ENCODE data around the gene TTLL12. TPM values are rescaled to one million over a fixed set of nuclear protein-coding genes. Genes with fewer than 3 reads are reported as not detected.

TTLL12 gene
- total RNA-seq, 4 donors from 2014 or later = 20.0 to 35.2 (median 28.6) TPM

GRCh38 chr22:43232445-43232844, 45.5 kb upstream of the TTLL12 start:
- WGBS, 2 donors = 61 to 76% methylated on average over 8 of the region's 8 CpGs
- no peak overlapping the region for H3K4me3 ChIP-seq (replicated peaks in 1 of 3)
- no peak overlapping the region for H3K27ac ChIP-seq
- intact Hi-C loops (cut with DNase I) = loop anchor here (5.0 kb wide), 1 partner anchor 115 kb away; no protein-coding TSS in a partner anchor
- no peak for TF ChIP-seq POLR2A (IDR thresholded peaks at IDR 0.05)
- TF ChIP-seq CTCF (IDR thresholded peaks at IDR 0.05) = no peak
- H3K9me3 ChIP-seq = no peaks in the 10 kb centered on the region
- no peaks in the 10 kb centered on the region for H3K36me3 ChIP-seq
- no peaks in the 10 kb centered on the region for H3K27me3 ChIP-seq
- peaks cover 22 to 23% of the 10 kb centered on the region in 2 donors for H3K4me1 ChIP-seq
- no peak for DNase-seq

GRCh38 chr22:43231724-43232034, 44.7 kb upstream of the TTLL12 start:
- no peaks in the 10 kb centered on the region for H3K27me3 ChIP-seq
- 67% methylated on average over 14 of the region's 15 CpGs; no CpG with 5 or more reads in 1 of the 2 donors for WGBS, 2 donors
- no peak for DNase-seq
- peaks cover 15% of the 10 kb centered on the region in 2 donors for H3K4me1 ChIP-seq
- H3K4me3 ChIP-seq (replicated peaks in 1 of 3) = no peak overlapping the region
- no peaks in the 10 kb centered on the region for H3K36me3 ChIP-seq
- no peak for TF ChIP-seq CTCF (IDR thresholded peaks at IDR 0.05)
- TF ChIP-seq POLR2A (IDR thresholded peaks at IDR 0.05) = no peak
- intact Hi-C loops (cut with DNase I) = loop anchor here (5.0 kb wide), 1 partner anchor 116 kb away; no protein-coding TSS in a partner anchor
- H3K9me3 ChIP-seq = no peaks in the 10 kb centered on the region
- H3K27ac ChIP-seq = no peak overlapping the region

GRCh38 chr22:43230971-43231723, 44.2 kb upstream of the TTLL12 start:
- Histone ChIP-seq H3K36me3 (no peaks in the 10 kb centered on the region), H3K9me3 (no peaks in the 10 kb centered on the region), H3K27ac (no peak overlapping the region), H3K4me3 (replicated peaks in 1 of 3) (no peak overlapping the region), H3K4me1 (peaks cover 9 to 10% of the 10 kb centered on the region in 2 donors), H3K27me3 (no peaks in the 10 kb centered on the region)
- TF ChIP-seq CTCF (IDR thresholded peaks at IDR 0.05) (peak; percentile 75 to 95 (median 82)), POLR2A (IDR thresholded peaks at IDR 0.05) (no peak)
- DNase-seq = peak; percentile 56 to 65
- 10 to 22% methylated on average over 16 to 19 of the region's 23 CpGs for WGBS, 2 donors
- intact Hi-C loops (cut with DNase I) = loop anchor here (5.0 kb wide), 1 partner anchor 116 kb away; no protein-coding TSS in a partner anchor

GRCh38 chr22:43230571-43230970, 43.6 kb upstream of the TTLL12 start:
- WGBS, 2 donors = 74 to 88% methylated on average over 9 of the region's 9 CpGs
- Histone ChIP-seq H3K27me3 (no peaks in the 10 kb centered on the region), H3K9me3 (no peaks in the 10 kb centered on the region), H3K4me1 (peaks cover 5 to 6% of the 10 kb centered on the region in 2 donors), H3K27ac (no peak overlapping the region), H3K36me3 (no peaks in the 10 kb centered on the region), H3K4me3 (replicated peaks in 1 of 3) (no peak overlapping the region)
- no peak for TF ChIP-seq POLR2A (IDR thresholded peaks at IDR 0.05)
- no peak for TF ChIP-seq CTCF (IDR thresholded peaks at IDR 0.05)
- no peak for DNase-seq
- intact Hi-C loops (cut with DNase I) = loop anchor here (5.0 kb wide), 1 partner anchor 117 kb away; no protein-coding TSS in a partner anchor

- no peak for DNase-seq
- no peak overlapping the region for H3K27ac ChIP-seq
- no peak overlapping the region for H3K4me3 ChIP-seq (replicated peaks in 1 of 3)
- 91 to 95% methylated on average over 15 to 19 of the region's 19 CpGs for WGBS, 2 donors
- no peaks in the 10 kb centered on the region for H3K36me3 ChIP-seq
- no peaks in the 10 kb centered on the region for H3K27me3 ChIP-seq
- TF ChIP-seq CTCF (IDR thresholded peaks at IDR 0.05) = no peak
- TF ChIP-seq POLR2A (IDR thresholded peaks at IDR 0.05) = no peak
- no peaks in the 10 kb centered on the region for H3K9me3 ChIP-seq
- intact Hi-C loops (cut with DNase I) = no loop called here
- peaks cover 5 to 6% of the 10 kb centered on the region in 2 donors for H3K4me1 ChIP-seq
Observed at GRCh38 chr22:43228863-43229262, 41.9 kb upstream of the TTLL12 start.
